ENCODE data around the gene DGKZ.

Gene DGKZ

DNA sequence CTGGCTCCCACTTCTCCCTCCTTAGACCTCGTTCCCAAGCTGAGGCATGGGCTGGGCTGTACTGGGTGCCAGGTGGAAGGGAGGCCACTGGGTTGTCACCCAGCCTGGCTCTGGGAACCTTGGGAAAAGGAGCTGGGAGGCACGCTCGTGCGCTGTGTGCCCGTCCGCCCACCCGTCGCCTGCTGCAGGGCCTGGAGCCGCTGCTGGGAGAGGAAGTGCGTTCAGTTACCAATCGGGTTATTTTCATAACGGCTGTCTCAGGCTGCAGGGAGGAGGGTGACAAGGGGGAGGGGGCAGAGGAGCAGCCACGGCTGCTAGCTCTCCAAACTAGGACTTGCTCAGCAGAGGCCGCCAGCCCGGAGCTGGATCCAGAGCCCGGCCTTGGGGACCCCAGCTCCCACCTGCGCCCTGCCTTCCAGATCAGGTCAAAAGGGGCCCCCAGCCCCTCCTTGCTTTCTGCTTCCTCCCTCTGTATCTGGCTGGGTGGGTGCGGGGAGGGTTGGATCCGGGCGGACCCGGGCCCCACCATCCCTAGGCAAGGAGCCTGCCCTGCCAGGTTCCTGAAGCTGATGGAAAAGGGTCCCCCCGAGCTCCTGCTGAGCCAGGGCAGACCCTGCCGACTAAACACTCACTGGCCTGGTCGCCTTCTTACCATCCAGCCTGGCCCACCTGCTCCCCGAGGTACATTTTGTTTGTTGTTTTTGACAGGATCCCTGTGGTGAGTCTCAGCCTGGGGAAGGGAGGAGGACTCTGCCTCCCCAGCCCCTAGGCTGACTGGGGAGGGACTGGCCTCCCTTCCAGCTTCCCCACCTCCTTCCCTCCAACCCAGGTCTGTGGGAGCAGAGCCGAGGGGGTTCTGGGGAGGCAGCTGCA, 14.3 kb downstream of the DGKZ start:
- H3K4me3 ChIP-seq (ENCODE audit: low read depth, low read length) = peak overlapping the region; percentile 65
- TF ChIP-seq, protein P1, sequence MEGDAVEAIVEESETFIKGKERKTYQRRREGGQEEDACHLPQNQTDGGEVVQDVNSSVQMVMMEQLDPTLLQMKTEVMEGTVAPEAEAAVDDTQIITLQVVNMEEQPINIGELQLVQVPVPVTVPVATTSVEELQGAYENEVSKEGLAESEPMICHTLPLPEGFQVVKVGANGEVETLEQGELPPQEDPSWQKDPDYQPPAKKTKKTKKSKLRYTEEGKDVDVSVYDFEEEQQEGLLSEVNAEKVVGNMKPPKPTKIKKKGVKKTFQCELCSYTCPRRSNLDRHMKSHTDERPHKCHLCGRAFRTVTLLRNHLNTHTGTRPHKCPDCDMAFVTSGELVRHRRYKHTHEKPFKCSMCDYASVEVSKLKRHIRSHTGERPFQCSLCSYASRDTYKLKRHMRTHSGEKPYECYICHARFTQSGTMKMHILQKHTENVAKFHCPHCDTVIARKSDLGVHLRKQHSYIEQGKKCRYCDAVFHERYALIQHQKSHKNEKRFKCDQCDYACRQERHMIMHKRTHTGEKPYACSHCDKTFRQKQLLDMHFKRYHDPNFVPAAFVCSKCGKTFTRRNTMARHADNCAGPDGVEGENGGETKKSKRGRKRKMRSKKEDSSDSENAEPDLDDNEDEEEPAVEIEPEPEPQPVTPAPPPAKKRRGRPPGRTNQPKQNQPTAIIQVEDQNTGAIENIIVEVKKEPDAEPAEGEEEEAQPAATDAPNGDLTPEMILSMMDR (IDR thresholded peaks at IDR 0.05; ENCODE audit: borderline replicate concordance, insufficient read depth, low read depth, low read length) = no peak

DNA sequence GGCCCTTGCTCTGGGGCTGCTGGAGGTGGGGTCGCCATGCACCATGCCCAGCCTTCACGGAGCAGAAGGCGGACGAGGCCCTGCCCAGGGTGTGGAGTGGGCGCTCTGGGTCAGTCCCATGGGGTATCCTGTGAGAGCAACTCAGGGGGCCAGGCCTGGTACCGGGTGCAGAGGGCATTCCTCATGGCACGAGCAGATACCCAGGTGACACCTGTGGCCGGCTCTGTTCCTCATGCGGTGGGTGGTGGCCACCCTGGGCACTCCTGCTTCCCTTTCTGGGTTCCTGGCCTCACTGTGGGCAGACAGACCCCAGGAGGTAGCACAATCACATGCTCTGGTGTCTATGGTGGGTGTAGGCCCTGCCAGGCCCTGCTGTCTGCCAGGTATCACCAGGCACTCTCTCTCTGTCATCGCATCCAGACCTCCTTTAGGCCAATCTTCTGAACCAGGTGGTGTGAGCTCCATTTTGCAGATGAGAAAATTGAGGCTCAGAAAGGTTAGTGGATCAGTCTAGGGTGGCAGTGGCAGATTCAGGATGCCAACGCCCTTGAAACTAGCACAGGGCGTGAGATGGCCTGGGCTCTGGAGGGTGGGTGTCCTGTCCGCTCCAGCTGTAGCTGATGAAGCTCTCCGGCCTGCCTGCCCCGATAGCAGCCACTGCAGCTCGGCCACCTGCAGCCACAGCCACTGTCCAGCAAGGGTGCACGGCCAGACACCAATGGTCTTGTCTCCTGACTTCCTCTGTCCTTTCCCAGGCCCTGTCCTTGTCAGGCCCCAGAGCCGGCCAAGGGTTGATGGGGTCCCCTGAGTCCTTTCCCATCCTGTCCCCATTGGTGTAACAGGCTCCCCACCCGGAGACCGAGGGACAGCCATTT, 15.1 kb downstream of the DGKZ start:
- TF ChIP-seq, protein P1 (IDR thresholded peaks at IDR 0.05; ENCODE audit: borderline replicate concordance, insufficient read depth, low read depth, low read length) = no peak
- peak overlapping the region; percentile 65 for H3K4me3 ChIP-seq (ENCODE audit: low read depth, low read length)

DNA sequence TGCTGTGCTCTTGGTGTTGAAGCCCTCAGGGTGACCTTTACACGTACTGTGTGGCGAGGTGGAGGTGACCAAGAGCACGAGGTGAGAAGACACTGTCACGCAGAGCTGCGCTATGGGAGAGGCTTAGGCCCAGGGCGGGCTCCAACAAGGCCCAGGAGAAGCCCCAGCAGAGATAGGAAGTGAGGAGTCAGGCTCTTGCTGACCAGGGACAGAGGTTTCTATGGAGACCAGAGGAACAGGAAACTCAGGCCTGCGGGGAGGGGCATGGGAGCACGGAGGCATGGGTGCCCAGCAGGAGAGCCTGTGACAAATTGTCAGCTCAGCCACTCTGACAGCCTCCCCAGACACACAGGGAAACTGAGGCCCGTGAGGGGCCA, 15.8 kb downstream of the DGKZ start:
- TF ChIP-seq, protein P1 (IDR thresholded peaks at IDR 0.05; ENCODE audit: borderline replicate concordance, insufficient read depth, low read depth, low read length) = no peak
- H3K4me3 ChIP-seq (ENCODE audit: low read depth, low read length) = no peak overlapping the region

DNA sequence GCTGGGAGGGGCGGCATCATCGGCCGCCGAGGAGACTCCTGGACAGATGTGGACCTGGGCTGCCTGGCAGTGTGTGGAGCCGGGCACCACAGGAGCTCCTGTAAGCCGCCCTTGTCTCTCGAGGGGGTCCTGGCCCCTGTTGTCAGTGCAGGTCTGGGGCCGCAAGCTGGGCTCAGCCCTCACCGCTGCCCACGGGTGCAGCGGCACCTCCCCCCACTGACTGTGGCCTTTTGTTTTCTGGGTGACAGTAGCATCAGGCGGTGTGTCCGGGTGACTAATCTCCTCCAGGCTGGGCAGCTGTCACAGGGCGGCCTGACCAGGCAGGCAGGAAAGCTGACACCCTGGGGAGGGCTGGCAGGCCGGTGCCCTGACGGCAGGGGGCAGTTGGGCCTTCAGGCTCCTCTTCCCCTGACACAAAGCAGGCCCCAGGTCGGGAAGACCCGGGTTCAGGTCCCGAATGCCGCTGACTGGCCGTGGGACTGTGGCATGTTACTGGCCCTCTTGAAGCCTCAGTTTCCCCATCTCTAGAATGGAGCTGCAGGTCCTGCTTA, 16.3 kb downstream of the DGKZ start:
- H3K4me3 ChIP-seq (ENCODE audit: low read depth, low read length) = no peak overlapping the region
- TF ChIP-seq, protein P1 (IDR thresholded peaks at IDR 0.05; ENCODE audit: borderline replicate concordance, insufficient read depth, low read depth, low read length) = no peak

DNA sequence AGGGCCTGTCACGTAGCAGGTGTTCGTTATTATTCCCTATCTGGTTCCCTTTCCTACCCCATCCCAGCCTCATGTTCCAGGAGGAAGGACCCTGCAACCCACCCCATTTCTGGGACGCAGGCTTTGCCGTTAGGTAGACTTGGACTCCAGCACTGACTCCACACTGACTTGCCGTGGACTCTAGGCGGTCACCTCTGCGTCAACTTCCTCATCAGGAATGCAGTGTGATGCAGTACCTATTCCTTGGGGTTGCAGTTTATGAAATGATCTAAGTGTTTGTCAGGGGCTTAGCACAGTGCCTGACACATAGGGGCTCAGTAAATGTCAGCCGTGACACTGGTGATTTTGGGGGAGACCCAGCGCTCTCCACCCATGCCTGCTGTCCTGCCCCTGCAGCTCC, 16.8 kb downstream of the DGKZ start:
- H3K4me3 ChIP-seq (ENCODE audit: low read depth, low read length) = no peak overlapping the region
- TF ChIP-seq, protein P1 (IDR thresholded peaks at IDR 0.05; ENCODE audit: borderline replicate concordance, insufficient read depth, low read depth, low read length) = no peak

DNA sequence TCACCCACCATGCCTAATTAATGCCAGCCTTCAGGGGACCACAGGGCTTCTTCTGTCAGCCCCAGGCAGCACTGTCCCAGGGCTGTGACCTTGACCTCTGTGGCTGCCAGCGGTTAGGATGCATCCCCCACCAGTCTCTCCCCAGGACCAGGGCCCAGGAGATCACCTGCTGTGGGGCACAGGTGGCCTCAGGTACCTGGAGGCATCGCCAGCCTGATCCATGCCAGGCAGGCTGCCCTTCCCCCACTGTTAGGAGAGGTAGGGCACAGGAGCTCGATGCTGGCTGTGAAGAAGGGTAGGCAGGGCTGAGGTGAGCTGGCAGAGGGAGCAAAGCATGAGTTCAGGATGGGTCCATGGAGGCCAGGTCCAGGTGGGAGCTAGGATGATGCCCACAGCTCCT, 17.5 kb downstream of the DGKZ start:
- no peak overlapping the region for H3K4me3 ChIP-seq (ENCODE audit: low read depth, low read length)
- TF ChIP-seq, protein P1 (IDR thresholded peaks at IDR 0.05; ENCODE audit: borderline replicate concordance, insufficient read depth, low read depth, low read length) = no peak

All from GM12875 (cell line).